Skeletal muscle satellite cell (primary cell): ENCODE measurements around the gene TPD52L2.
"Not testable (repeated sequence)": the region's sequence is repeated elsewhere in the genome, so short reads cannot be mapped to it uniquely, and the experiment has no call there.

Experiments used
- H3K27me3 ChIP-seq: 2 replicates; pipeline ENCODE4 v1.7.0; 2013; ENCODE audit warnings: low read length; ENCODE audit not compliant: control insufficient read depth, insufficient read depth
- H3K36me3 ChIP-seq: 2 replicates; pipeline ENCODE4 v1.7.0; 2013; ENCODE audit warnings: mild to moderate bottlenecking, control low read depth, low read length; ENCODE audit not compliant: insufficient read depth
- H3K4me1 ChIP-seq: 2 replicates; pipeline ENCODE4 v1.7.0; 2013; ENCODE audit warnings: low read length; ENCODE audit not compliant: control insufficient read depth, insufficient read depth
- H3K4me2 ChIP-seq: 2 replicates; pipeline ENCODE4 v1.7.0; 2013; ENCODE audit warnings: mild to moderate bottlenecking, low read length
- H3K4me3 ChIP-seq: 2 replicates; pipeline ENCODE4 v1.7.0; 2013; ENCODE audit warnings: low read length
- H3K9ac ChIP-seq: 2 replicates; pipeline ENCODE4 v1.7.0; 2013; ENCODE audit warnings: mild to moderate bottlenecking, low read depth, low read length, moderate library complexity
- H3K9me3 ChIP-seq: replicated peaks from 2 replicates; pipeline ENCODE4 v1.7.0; 2013; ENCODE audit warnings: mild to moderate bottlenecking, control low read depth, low read length

Gene TPD52L2

GRCh38 chr20:63876489-63877036, 11.5 kb downstream of the TPD52L2 start:
- Histone ChIP-seq H3K9me3 (no peaks in the 10 kb centered on the region), H3K4me2 (no peak overlapping the region), H3K27me3 (no peaks in the 10 kb centered on the region), H3K36me3 (peaks cover 77% of the 10 kb centered on the region), H3K4me3 (no peak overlapping the region), H3K9ac (no peak overlapping the region), H3K4me1 (peaks cover 11% of the 10 kb centered on the region)

GRCh38 chr20:63877755-63878470, 12.8 kb downstream of the TPD52L2 start:
- Histone ChIP-seq H3K36me3 (peaks cover 78% of the 10 kb centered on the region), H3K9ac (no peak overlapping the region)

GRCh38 chr20:63878899-63879663, 14.0 kb downstream of the TPD52L2 start:
- Histone ChIP-seq H3K27me3 (no peaks in the 10 kb centered on the region), H3K36me3 (peaks cover 82% of the 10 kb centered on the region), H3K4me2 (no peak overlapping the region), H3K4me3 (no peak overlapping the region), H3K9ac (no peak overlapping the region), H3K4me1 (no peaks in the 10 kb centered on the region), H3K9me3 (no peaks in the 10 kb centered on the region)

More at GRCh38 chr20:63877755-63878470, 12.8 kb downstream of the TPD52L2 start:
- peaks cover 9% of the 10 kb centered on the region for H3K4me1 ChIP-seq
- no peaks in the 10 kb centered on the region for H3K27me3 ChIP-seq
- no peak overlapping the region for H3K4me3 ChIP-seq
- no peak overlapping the region for H3K4me2 ChIP-seq
- H3K9me3 ChIP-seq: no peaks in the 10 kb centered on the region

GRCh38 chr20:63880901-63881300, 15.8 kb downstream of the TPD52L2 start:
- not testable (repeated sequence) for H3K4me2 ChIP-seq, H3K4me3 ChIP-seq, H3K9me3 ChIP-seq, H3K9ac ChIP-seq, H3K27me3 ChIP-seq, H3K4me1 ChIP-seq
- peaks cover 84% of the 10 kb centered on the region for H3K36me3 ChIP-seq

- H3K27me3 ChIP-seq: no peaks in the 10 kb centered on the region
- H3K9me3 ChIP-seq: no peaks in the 10 kb centered on the region
- no peak overlapping the region for H3K4me3 ChIP-seq
- no peak overlapping the region for H3K4me2 ChIP-seq
- peaks cover 79% of the 10 kb centered on the region for H3K36me3 ChIP-seq
- H3K9ac ChIP-seq: no peak overlapping the region
- H3K4me1 ChIP-seq: no peaks in the 10 kb centered on the region
Observed at GRCh38 chr20:63881451-63882226, 16.6 kb downstream of the TPD52L2 start.

GRCh38 chr20:63882257-63883200, 17.5 kb downstream of the TPD52L2 start:
- Histone ChIP-seq H3K27me3 (no peaks in the 10 kb centered on the region), H3K4me2 (no peak overlapping the region), H3K4me3 (no peak overlapping the region), H3K9ac (no peak overlapping the region), H3K9me3 (no peaks in the 10 kb centered on the region), H3K4me1 (no peaks in the 10 kb centered on the region), H3K36me3 (peaks cover 81% of the 10 kb centered on the region)

GRCh38 chr20:63883201-63883593, 18.1 kb downstream of the TPD52L2 start:
- no peak overlapping the region for H3K9ac ChIP-seq
- H3K9me3 ChIP-seq: no peaks in the 10 kb centered on the region
- H3K4me2 ChIP-seq: no peak overlapping the region
- H3K27me3 ChIP-seq: no peaks in the 10 kb centered on the region
- H3K36me3 ChIP-seq: peaks cover 80% of the 10 kb centered on the region
- H3K4me1 ChIP-seq: no peaks in the 10 kb centered on the region
- no peak overlapping the region for H3K4me3 ChIP-seq

GRCh38 chr20:63884506-63885263, 19.6 kb downstream of the TPD52L2 start:
- Histone ChIP-seq H3K9ac (no peak overlapping the region), H3K36me3 (peaks cover 78% of the 10 kb centered on the region)

GRCh38 chr20:63885264-63886053, 20.4 kb downstream of the TPD52L2 start:
- Histone ChIP-seq H3K9ac (no peak overlapping the region), H3K9me3 (no peaks in the 10 kb centered on the region), H3K4me3 (no peak overlapping the region), H3K4me2 (no peak overlapping the region), H3K4me1 (no peaks in the 10 kb centered on the region), H3K27me3 (no peaks in the 10 kb centered on the region), H3K36me3 (peaks cover 85% of the 10 kb centered on the region)

More at GRCh38 chr20:63884506-63885263, 19.6 kb downstream of the TPD52L2 start:
- Histone ChIP-seq H3K4me2 (no peak overlapping the region), H3K4me3 (no peak overlapping the region), H3K4me1 (no peaks in the 10 kb centered on the region), H3K27me3 (no peaks in the 10 kb centered on the region), H3K9me3 (no peaks in the 10 kb centered on the region)
